Stimulated activated CD8-positive, alpha-beta memory T cell treated with anti-CD3 and anti-CD28 coated beads, Interleukin-12 subunit alpha, Interleukin-12 subunit beta, amount 100 ng/mL, for 24 hours (primary cell): ENCODE measurements around the gene TEKTIP1.
"Not testable (repeated sequence)": the region's sequence is repeated elsewhere in the genome, so short reads cannot be mapped to it uniquely, and the experiment has no call there.

Experiments used
- DNase-seq: peaks from one replicate; pipeline ENCODE4 v3.0.0-alpha.2; 2020; ENCODE audit errors: extremely low read depth

The TEKTIP1 gene

DNA sequence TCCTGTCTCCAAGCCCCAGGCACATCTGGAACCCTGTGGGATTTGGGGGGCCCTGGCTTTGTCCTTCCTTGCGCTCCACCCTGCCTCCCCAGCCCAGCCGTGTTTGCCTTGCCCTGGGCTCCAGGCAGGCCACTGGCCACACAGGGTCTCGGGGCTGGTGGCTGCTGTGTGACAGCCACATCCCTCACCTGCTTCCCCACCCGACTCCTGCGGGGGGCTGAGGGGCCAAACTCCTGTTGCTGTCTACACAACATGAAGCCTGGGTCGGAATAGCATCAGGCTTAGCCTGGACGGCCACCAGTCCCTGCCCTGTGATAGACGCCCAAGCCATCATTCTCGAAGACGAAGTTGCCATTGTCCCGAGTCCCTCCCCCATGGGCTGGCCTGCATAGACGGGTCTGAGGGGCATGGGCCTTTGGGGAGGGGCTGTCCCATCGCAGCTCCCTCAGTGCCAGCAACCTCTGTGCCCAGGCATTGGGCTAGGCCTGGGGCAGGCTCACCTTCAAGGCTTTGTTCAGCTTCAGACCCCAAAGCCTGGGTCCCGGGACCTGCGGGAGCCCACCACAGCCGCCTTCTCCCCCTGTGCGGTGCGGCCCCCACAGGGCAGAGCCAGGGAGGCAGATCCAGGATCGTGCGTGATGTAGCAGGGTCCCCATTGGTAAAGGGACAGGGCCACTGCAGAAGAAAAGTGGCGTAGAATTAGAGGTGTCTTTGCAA, 15.5 kb upstream of the TEKTIP1 start:
- DNase-seq = no peak

DNA sequence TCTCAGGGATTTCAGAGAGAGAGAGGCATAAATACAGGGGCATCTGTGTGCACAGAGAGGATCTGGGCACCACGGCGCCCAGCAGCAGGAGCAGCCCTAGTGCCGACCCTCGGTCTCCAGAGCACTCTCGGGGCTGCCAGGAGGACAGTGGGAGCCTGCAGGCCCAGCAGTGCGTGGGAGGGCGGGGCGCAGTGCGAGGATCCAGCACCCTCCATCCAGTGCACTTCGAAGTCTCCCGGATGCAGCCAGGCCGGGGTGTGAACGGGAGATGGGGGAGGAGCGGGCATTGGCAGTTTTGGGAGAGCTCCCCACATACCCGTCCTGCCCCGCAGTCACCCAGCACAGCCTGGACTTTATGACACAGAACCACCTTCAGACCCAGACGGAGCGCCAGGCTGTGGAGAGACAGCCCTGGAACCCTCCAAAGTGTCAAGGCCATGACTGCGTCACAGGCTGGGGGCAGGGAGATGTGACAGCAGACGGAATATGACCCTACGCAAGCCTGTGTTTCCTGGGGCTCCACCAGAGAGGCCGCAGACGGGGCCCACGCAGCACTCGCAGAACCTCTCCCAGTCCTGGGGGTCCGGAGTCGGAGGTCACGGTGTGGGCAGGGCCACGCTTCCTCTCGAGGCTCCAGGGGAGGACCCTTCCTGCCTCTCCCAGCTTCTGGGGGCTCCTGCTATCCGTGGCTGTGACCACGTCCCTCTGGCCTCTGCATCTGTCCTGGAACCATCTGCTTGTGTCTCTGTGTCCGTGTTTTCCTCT, 14.7 kb upstream of the TEKTIP1 start:
- no peak for DNase-seq

DNA sequence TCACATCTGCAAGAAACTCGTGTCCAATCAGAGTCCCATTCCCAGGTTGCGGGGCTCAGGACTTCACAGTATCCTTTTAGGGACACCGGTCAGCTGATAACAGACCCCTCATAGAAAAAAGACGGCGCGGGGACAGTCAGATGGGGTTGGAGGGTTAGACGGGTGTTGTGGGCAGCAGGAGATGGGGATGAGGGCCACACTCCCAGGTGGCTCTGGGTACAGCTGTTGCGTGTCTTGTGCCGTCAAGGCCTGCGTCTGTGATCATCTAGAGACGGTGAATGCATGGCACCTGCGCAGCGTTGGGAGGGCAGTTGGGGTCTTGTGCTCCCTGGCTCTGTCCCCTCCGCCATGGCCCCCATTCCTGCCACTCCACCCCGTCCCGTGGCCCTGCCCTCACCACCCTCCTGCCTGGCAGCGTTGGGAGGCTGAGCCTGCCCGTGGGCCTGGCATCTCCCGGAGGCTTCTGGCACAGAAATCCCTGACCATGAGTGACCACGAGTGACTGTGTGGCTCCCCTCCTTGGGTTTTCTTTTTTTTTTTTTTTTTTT, 14.0 kb upstream of the TEKTIP1 start:
- DNase-seq = no peak

DNA sequence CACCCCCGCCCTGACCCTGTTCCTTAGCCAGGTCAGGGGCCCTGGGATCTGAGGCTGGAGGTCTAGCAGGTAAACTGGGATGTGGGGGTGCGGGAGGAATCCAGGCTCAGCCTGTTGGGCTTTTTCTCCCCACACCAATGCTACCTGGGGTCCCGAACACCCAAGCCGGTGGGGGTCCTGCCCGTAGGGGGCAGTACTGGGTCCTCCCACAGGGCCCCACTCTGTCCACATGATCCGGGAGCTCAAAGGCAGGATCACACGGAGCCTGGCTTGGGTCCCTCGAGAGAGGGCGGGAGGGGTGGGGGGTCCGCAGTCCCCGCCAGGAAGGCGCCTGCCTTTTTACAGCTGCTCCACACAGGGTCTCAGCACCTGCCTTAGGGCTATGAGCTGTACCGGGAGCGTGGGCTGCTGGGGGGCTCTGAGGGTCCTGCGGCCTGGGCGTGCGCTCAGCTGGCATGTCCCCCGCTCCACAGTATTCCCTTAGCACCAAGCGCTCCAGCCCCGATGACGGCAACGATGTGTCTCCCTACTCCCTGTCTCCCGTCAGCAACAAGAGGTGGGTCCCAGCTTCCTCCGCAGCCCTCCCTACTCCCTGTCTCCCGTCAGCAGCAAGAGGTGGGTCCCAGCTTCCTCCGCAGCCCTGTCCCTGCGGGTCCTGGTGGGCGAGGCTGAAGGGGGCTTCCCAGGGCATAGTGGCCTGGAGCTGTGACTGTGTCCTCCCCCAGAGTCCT, 12.3 kb upstream of the TEKTIP1 start:
- no peak for DNase-seq

DNA sequence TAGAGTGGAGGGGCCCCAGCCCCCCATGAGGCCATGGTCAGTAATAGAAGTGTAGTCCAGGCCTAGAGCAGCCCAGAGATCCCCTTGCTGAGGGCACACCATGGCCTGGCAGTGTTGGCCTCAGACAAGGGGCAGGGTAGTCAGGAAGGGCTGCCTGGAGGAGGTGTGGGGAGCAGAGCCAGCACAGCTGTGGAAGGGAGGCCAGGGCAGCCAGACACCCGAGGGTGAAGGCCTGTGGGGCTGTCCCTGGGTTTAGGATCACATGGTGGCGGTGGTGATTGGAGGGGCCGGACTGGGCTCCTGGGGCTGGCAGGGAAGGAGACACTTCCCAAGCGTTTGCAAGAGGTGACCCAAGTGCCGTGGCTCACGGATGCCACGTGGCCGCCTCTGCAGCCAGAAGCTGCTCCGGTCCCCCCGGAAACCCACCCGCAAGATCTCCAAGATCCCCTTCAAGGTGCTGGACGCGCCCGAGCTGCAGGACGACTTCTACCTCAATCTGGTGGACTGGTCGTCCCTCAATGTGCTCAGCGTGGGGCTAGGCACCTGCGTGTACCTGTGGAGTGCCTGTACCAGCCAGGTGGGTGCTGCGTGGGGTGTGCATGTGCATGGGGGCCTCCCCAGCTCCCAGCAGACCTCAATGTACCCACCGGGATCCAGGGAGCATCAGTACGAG, 11.6 kb upstream of the TEKTIP1 start:
- no peak for DNase-seq

DNA sequence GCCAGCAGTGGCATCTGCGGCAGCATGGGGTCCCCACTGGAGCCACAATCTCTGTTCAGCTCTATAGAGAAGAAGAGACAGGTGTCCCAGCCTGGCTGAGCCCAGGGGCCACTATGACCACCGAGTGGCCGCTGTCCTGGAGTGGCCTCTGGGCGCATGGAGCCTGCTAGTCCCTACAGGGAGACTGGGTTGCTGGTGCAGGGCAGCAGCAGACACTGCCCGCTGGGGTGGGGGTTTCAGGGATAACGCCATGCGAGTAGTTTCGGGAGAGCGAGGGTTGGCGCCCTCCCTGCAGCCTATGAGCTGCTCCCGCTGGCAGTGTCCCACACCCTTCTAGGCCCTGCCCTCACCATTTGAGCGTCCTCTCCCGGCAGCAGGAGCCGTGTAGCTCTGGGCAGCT, 10.9 kb upstream of the TEKTIP1 start:
- DNase-seq = no peak

DNA sequence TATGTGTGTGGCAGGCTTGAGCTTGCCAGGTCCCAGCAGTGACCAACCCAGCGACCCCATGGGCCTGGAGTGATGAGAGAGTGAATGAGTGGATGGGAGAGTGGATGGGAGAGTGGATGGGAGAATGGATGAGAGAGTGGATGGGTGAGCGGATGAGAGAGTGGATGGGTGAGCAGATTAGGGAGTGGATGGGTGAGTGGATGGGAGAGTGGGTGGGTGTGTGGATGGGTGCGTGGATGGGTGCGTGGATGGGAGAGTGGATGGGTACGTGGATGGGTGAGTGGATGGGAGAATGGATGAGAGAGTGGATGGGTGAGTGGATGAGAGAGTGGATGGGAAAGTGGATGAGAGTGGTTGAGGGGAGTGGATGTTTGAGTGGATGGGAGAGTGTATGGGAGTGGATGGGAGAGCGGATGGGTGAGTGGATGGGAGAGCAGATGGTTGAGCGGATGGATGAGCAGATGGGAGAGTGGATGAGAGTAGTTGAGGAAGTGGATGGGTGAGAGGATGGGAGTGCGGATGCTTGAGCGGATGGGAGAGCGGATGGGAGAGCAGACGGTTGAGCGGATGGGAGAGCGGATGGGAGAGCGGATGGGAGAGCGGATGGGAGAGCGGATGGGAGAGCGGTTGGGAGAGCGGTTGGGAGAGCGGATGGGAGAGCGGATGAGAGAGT, 10.3 kb upstream of the TEKTIP1 start:
- no peak for DNase-seq

DNA sequence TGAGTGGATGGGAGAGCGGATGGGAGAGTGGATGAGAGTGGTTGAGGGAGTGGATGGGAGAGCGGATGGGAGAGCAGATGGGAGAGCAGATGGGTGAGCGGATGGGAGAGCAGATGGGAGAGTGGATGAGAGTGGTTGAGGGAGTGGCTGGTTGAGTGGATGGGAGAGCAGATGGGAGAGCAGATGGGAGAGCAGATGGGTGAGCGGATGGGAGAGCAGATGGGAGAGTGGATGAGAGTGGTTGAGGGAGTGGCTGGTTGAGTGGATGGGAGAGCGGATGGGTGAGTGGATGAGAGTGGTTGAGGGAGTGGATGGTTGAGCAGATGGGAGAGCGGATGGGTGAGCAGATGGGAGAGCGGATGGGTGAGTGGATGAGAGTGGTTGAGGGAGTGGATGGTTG, 9.7 kb upstream of the TEKTIP1 start:
- not testable (repeated sequence) for DNase-seq

DNA sequence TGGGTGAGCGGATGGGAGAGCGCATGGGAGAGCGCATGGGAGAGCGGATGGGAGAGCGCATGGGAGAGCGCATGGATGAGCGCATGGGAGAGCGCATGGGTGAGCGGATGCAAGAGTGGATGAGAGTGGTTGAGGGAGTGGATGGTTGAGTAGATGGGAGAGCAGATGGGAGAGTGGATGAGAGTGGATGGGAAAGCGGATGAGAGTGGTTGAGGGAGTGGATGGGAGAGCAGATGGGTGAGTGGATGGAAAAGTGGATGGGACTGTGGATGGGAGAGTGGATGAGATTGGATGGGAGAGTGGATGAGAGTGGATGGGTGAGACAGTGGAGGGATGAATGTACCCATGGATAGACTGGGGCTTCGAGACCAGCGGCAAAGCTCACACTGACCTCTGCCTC, 8.6 kb upstream of the TEKTIP1 start:
- DNase-seq = no peak

DNA sequence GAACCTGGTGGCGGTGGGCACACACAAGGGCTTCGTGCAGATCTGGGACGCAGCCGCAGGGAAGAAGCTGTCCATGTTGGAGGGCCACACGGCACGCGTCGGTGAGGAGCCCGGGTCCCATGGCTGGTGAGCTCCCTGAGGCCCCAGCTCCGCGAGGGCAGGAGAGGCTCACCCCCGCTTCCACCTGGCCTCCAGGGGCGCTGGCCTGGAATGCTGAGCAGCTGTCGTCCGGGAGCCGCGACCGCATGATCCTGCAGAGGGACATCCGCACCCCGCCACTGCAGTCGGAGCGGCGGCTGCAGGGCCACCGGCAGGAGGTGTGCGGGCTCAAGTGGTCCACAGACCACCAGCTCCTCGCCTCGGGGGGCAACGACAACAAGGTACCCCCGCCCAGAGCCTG, 7.3 kb upstream of the TEKTIP1 start:
- no peak for DNase-seq

DNA sequence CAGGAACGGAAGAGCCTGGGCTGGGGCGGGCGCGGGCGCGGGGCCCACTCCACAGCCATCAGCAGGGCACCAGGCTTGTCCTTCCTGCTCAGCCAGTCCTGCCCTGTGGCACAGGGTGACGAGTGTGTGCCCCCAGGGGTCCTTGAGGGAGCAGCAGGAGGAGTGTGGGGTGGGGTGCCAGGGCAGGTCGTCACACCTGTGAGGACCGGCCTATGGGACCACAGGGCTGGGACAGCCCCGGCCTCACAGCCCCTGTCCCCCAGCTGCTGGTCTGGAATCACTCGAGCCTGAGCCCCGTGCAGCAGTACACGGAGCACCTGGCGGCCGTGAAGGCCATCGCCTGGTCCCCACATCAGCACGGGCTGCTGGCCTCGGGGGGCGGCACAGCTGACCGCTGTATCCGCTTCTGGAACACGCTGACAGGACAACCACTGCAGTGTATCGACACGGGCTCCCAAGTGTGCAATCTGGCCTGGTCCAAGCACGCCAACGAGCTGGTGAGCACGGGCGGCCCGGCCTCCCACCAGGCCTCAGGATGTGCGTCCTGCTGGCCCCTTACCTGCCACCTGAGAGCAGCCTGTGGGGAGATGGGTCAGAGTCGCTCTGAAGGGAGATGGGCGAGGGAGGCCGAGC, 6.7 kb upstream of the TEKTIP1 start:
- no peak for DNase-seq

DNA sequence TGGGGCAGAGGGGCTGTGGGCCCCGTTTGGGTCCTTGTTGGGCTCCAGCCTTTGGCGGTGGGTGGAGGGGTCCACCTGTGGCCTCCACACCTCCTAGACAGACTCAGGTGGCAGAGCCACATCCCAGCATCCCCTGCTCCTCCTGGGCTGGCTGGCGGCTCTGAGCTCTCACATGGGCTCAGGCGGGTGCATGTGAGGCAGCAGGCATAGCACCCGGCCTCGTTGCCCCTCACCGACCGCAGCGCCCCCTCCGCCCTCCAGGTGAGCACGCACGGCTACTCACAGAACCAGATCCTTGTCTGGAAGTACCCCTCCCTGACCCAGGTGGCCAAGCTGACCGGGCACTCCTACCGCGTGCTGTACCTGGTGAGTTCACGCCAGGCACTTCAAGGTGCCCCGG, 5.9 kb upstream of the TEKTIP1 start:
- DNase-seq = no peak

DNA sequence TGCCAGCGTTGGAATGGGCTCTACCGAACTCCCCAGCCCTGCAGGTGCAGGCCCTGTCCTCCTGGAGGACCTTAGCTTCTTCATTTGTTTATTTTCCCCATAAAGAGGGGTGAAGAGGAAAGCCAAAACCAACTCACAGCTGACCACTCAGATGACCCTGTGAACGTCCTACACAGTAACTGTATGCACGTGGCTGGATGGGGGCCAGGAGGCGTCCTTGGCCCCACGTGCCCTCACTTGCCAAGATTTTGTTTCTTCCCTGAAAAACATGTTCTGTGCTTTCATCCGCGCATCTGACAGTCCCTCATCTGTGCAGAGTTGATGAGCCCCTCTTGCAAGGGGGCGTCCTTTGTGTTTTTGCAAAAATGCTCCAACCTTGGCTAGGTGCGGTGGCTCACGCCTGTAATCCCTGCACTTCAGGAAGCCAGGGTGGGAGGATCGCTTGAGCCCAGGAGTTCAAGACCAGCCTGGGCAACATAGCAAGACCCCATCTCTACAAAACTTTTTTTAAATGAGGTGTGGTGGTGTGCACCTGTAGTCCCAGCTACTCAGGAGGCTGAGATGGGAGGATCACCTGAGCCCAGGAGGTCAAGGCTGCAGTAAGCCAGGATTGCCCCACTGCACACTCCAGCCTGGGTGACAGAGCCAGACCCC, 5.3 kb upstream of the TEKTIP1 start:
- DNase-seq = no peak

DNA sequence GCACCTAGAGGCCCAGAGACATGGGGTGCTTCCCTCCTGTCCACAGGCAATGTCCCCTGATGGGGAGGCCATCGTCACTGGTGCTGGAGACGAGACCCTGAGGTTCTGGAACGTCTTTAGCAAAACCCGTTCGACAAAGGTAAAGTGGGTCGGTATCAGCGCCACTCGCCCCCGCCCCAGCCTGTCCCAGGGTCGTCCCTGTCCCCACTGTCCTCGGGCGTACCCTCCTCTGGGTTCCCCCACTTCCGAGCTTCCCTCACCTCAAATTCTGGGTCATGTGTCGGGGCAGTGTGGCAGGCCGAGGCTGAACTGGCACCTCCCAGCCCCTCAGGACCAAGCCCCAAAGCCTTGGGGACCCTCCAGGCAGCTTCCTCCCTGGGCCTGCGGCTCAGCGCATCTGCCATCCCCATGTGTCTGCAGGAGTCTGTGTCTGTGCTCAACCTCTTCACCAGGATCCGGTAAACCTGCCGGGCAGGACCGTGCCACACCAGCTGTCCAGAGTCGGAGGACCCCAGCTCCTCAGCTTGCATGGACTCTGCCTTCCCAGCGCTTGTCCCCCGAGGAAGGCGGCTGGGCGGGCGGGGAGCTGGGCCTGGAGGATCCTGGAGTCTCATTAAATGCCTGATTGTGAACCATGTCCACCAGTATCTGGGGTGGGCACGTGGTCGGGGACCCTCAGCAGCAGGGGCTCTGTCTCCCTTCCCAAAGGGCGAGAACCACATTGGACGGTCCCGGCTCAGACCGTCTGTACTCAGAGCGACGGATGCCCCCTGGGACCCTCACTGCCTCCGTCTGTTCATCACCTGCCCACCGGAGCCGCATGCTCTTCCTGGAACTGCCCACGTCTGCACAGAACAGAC, 4.4 kb upstream of the TEKTIP1 start:
- no peak for DNase-seq

DNA sequence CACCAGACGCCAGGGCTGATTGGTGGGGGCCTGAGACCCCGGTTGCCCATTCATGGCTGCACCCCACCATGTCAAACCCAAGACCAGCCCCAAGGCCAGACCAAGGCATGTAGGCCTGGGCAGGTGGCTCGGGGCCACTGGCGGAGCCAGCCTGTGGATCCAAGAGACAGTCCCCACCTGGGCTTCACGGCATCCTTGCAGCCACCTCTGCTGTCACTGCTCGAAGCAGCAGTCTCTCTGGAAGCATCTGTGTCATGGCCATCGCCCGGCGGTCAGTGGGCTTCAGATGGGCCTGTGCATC, 3.8 kb upstream of the TEKTIP1 start:
- DNase-seq = no peak

DNA sequence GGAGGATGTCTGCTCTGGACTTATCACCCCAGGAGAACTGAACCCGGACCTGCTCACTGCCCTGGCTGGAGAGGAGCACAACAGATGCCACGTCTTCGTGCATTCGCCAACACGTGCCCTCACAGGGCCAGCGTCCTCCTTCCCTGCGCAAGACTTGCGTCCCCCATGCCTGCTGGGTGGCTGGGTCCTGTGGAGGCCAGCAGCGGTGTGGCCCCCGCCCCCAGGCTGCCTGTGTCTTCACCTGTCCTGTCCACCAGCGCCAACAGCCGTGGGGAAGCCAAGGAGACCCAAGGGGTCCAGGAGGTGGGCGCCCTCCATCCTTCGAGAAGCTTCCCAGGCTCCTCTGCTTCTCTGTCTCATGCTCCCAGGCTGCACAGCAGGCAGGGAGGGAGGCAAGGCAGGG, 3.4 kb upstream of the TEKTIP1 start:
- DNase-seq = no peak

DNA sequence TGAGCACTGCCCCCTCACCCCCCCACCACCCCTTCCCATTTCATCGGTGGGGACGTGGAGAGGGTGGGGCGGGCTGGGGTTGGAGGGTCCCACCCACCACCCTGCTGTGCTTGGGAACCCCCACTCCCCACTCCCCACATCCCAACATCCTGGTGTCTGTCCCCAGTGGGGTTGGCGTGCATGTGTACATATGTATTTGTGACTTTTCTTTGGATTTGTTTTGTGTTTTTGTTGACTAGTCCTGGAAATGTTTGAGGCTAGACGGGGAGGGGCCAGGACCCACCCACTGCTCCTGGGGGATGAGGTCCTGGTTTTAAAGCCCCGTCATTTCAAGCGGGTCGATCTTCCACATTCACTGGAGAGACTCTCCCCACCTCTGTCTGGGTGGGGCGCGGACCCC, 3.0 kb upstream of the TEKTIP1 start:
- DNase-seq = no peak

DNA sequence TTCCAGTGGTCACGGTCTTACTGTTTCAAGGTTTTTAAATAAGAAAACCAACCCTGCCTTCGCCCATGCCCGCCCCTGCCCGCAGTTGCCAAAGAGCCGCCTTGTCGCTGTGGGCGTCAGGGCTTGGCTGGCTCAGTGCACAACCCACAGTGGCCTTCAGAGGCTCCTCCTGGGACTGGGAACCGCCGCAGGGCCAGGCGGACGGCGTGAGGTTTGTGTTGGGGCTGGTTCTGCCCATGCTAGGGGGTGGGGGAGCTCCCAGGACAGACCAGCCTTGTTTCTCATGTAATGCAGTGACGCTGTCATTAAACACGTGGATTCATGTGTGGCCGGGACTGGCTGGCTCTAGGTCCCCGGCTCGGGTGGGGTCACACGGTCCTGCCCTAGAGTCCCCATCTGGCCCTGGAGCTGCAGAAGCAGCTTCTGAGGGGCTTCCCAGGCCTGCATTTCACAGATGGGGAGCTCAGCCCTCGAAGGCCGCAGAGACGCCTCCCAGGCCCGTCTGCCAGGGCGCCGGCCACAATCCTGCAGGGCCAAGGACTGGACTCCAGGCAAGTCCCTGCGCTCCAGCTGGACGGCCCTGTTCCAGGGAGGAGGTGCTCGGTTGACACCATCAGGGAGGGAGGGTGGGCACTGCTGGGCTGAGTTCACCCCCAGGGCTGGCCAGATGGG, 2.4 kb upstream of the TEKTIP1 start:
- DNase-seq = no peak

DNA sequence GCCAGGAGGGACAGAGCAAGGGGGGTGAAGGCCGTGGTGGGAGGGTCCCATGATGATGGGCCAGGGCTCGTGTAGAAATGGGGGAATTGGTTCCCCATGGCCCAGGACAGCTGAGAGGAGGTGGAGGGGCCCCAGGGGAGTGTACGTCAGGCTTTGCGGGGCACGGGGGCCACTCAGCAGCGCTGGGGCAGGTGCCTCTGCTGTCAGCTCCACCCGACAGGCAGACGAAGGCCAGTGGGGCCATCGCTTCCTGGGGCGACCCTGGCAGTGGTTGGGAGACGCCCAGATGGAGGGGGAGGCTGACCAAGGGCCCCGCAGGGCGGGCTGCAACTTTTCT, 1.9 kb upstream of the TEKTIP1 start:
- no peak for DNase-seq
